Ovary (tissue), 1 donor: Measurements from ENCODE around the gene SYPL1.
"Not testable (repeated sequence)": the region's sequence is repeated elsewhere in the genome, so short reads cannot be mapped to it uniquely, and the experiment has no call there.

Experiments
- EP300 ChIP-seq: sonication (generic); formaldehyde crosslinking; IDR thresholded peaks from one replicate; pipeline ENCODE4 v1.6.1; 2017; ENCODE audit warnings: antibody characterized with exemption
- POLR2A ChIP-seq: fragments of 450-650 bp; IDR thresholded peaks from one replicate; pipeline ENCODE4 v1.6.1; 2017; ENCODE audit warnings: antibody characterized with exemption, mild to moderate bottlenecking, moderate library complexity

- TF ChIP-seq POLR2A, EP300: not testable (repeated sequence)
Measured at GRCh38 chr7:106138181-106138580, 26.1 kb upstream of the SYPL1 start.
